A549 (cell line): ENCODE measurements around the gene MSI2. TPM values are rescaled to one million over a fixed set of nuclear protein-coding genes. Genes with fewer than 3 reads are reported as not detected.

ENCODE experiments used
- ATAC-seq, 2 experiments: fragments of 200-7000 bp in 1 of 2; fragments of >200 bp in 1 of 2; cut with Nextera tagmentation in 1 of 2; cut with Tn5 transposase in 1 of 2; 3 replicates each; pipeline versions ENCODE4 v1.8.0 to v1.9.1; 2018 to 2020; ENCODE audit warnings: mild to moderate bottlenecking in 1 of 2, moderate library complexity in 1 of 2
- CTCF ChIA-PET: fragments of 300-600 bp; sonication (Branson Sonifier 250); formaldehyde crosslinking; extraction: SDS; loops from one replicate; lab custom pipeline; 2021; ENCODE audit warnings: antibody characterized with exemption, inconsistent platforms; lab: Yijun Ruan, JAX
- POLR2A ChIA-PET: fragments of 350-600 bp; formaldehyde crosslinking; extraction: SDS; loops from one replicate; lab custom pipeline; 2021; ENCODE audit warnings: antibody characterized with exemption, inconsistent platforms; lab: Yijun Ruan, JAX
- DNase-seq, 2 experiments: peaks; one replicate each; pipeline versions ENCODE4 v3.0.0 to v3.0.0-alpha.2; 2011 to 2016; ENCODE audit warnings: low read depth in 1 of 2, low spot score in 1 of 2
- FAIRE-seq: peaks from 2 replicates; lab custom pipeline; 2011; peaks lifted over from hg19 to GRCh38; lab: Jason Lieb, UNC
- H3K27ac ChIP-seq, 2 experiments: fragments of >200 bp; sonication (Bioruptor Twin); formaldehyde crosslinking; 3 replicates each; pipeline ENCODE4 v1.5.1; 2016 to 2017
- H3K4me1 ChIP-seq: fragments of >200 bp; sonication (Bioruptor Twin); formaldehyde crosslinking; 3 replicates; pipeline ENCODE4 v1.6.1; 2016
- H3K4me2 ChIP-seq: fragments of >200 bp; sonication (Bioruptor Twin); formaldehyde crosslinking; 3 replicates; pipeline ENCODE4 v1.6.1; 2016
- H3K4me3 ChIP-seq: fragments of >200 bp; sonication (Bioruptor Twin); formaldehyde crosslinking; 3 replicates; pipeline ENCODE4 v1.5.1; 2016
- H3K9me3 ChIP-seq: fragments of >200 bp; sonication (Bioruptor Twin); formaldehyde crosslinking; 3 replicates; pipeline ENCODE4 v1.6.1; 2016
- EHF ChIP-seq: fragments of 250-450 bp; sonication (Bioruptor Pico); IDR thresholded peaks from 2 replicates; pipeline ENCODE4 v1.5.0; 2020; ENCODE audit warnings: mild to moderate bottlenecking
- ELK1 ChIP-seq: fragments of 150-350 bp; IDR thresholded peaks from 2 replicates; pipeline ENCODE4 v1.6.1; 2014; ENCODE audit warnings: low read depth, mild to moderate bottlenecking, low read length
- EP300 ChIP-seq, 2 experiments: fragments of >200 bp; sonication (Bioruptor Twin); formaldehyde crosslinking; IDR thresholded peaks; 2 replicates in 1 of 2; 3 replicates in 1 of 2; pipeline ENCODE4 v1.6.1; 2016 to 2017
- FOSB ChIP-seq: fragments of 250-450 bp; sonication (Bioruptor Pico); IDR thresholded peaks from 2 replicates; pipeline ENCODE4 v1.5.0; 2020; ENCODE audit warnings: mild to moderate bottlenecking, moderate library complexity
- FOXS1 ChIP-seq: fragments of 250-450 bp; sonication (Bioruptor Pico); IDR thresholded peaks from 2 replicates; pipeline ENCODE4 v1.5.0; 2020; ENCODE audit warnings: mild to moderate bottlenecking, moderate library complexity
- GATA3 ChIP-seq: IDR thresholded peaks from 2 replicates; pipeline ENCODE4 v1.6.1; 2012; ENCODE audit warnings: borderline replicate concordance
- JUNB ChIP-seq: fragments of >200 bp; sonication (Bioruptor Twin); formaldehyde crosslinking; IDR thresholded peaks from 2 replicates; pipeline ENCODE4 v1.6.1; 2016
- KDM1A ChIP-seq: fragments of 200-600 bp; sonication (generic); IDR thresholded peaks from 2 replicates; pipeline ENCODE4 v1.6.1; 2016; ENCODE audit warnings: low read depth, mild to moderate bottlenecking
- MAFK ChIP-seq: fragments of 450-650 bp; IDR thresholded peaks from 2 replicates; pipeline ENCODE4 v1.6.1; 2014; ENCODE audit not compliant: partially characterized antibody
- NFE2L2 ChIP-seq: fragments of 150-350 bp; conservative IDR thresholded peaks from 2 replicates; pipeline ENCODE4 v1.6.1; 2014; ENCODE audit warnings: low read length
- NPAS2 ChIP-seq: fragments of 250-450 bp; sonication (Bioruptor Pico); IDR thresholded peaks from 2 replicates; pipeline ENCODE4 v1.8.0; 2022; ENCODE audit warnings: mild to moderate bottlenecking, moderate library complexity, borderline replicate concordance
- PHF8 ChIP-seq: fragments of 200-600 bp; sonication (generic); IDR thresholded peaks from 2 replicates; pipeline ENCODE4 v1.6.1; 2016; ENCODE audit warnings: low read depth, mild to moderate bottlenecking, antibody characterized with exemption, moderate library complexity, borderline replicate concordance
- POLR2A ChIP-seq: IDR thresholded peaks from 2 replicates; pipeline ENCODE4 v1.6.1; 2012; ENCODE audit warnings: mild to moderate bottlenecking, low read length
- RAD21 ChIP-seq, 2 experiments: fragments of >200 bp in 1 of 2; sonication (Bioruptor Twin) in 1 of 2; formaldehyde crosslinking in 1 of 2; IDR thresholded peaks in 1 of 2; conservative IDR thresholded peaks in 1 of 2; 2 replicates in 1 of 2; 3 replicates in 1 of 2; pipeline ENCODE4 v1.6.1; 2012 to 2018; ENCODE audit warnings: inconsistent platforms in 1 of 2
- RARB ChIP-seq: fragments of 250-450 bp; sonication (Bioruptor Pico); IDR thresholded peaks from 2 replicates; pipeline ENCODE4 v1.8.0; 2021; ENCODE audit warnings: mild to moderate bottlenecking, moderate library complexity
- RNF2 ChIP-seq: fragments of 200-600 bp; sonication (generic); IDR thresholded peaks from 2 replicates; pipeline ENCODE4 v1.6.1; 2016; ENCODE audit warnings: low read depth, mild to moderate bottlenecking, antibody characterized with exemption, moderate library complexity, borderline replicate concordance
- WGBS: methylation state at CpG from one replicate; pipeline ENCODE4 v1.1.6; 2017; ENCODE audit errors: missing lambda C conversion rate; 5-methylcytosine and 5-hydroxymethylcytosine counted together
- polyA plus RNA-seq, 4 experiments: library from polyadenylated mRNA; depleted of rRNA in 3 of 4; stranded (reverse); fragments of >200 nt; fragmentation: RNase III in 1 of 4; extraction: RNeasy Plus Mini Kit Qiagen cat#74134 plus additional on column Dnase treatment in 1 of 4; gene quantifications; 2 replicates in 3 of 4; 3 replicates in 1 of 4; pipeline ENCODE4 v1.2.3, GENCODE V29; 2011 to 2017
- TF ChIP-seq, protein P1 (sequence below): fragments of 200-600 bp; sonication (generic); IDR thresholded peaks from 2 replicates; pipeline ENCODE4 v1.6.1; 2016; ENCODE audit warnings: antibody characterized with exemption, mild to moderate bottlenecking, moderate library complexity
- TF ChIP-seq, protein P2 (sequence below): fragments of 250-450 bp; sonication (Bioruptor Pico); IDR thresholded peaks from 2 replicates; pipeline ENCODE4 v1.5.0; 2020; ENCODE audit warnings: low read depth, mild to moderate bottlenecking, moderate library complexity
- TF ChIP-seq, protein P3 (sequence below): fragments of >200 bp; sonication (Bioruptor Twin); formaldehyde crosslinking; IDR thresholded peaks from 3 replicates; pipeline ENCODE4 v1.6.1; 2016
- TF ChIP-seq, protein P4 (sequence below): fragments of >200 bp; sonication (Bioruptor Twin); formaldehyde crosslinking; IDR thresholded peaks from 3 replicates; pipeline ENCODE4 v1.5.1; 2016

The MSI2 gene
- polyA plus RNA-seq, 2 of the 4 experiments (the other 2 are of a cell fraction), result 43.6 to 44.4 TPM

DNA sequence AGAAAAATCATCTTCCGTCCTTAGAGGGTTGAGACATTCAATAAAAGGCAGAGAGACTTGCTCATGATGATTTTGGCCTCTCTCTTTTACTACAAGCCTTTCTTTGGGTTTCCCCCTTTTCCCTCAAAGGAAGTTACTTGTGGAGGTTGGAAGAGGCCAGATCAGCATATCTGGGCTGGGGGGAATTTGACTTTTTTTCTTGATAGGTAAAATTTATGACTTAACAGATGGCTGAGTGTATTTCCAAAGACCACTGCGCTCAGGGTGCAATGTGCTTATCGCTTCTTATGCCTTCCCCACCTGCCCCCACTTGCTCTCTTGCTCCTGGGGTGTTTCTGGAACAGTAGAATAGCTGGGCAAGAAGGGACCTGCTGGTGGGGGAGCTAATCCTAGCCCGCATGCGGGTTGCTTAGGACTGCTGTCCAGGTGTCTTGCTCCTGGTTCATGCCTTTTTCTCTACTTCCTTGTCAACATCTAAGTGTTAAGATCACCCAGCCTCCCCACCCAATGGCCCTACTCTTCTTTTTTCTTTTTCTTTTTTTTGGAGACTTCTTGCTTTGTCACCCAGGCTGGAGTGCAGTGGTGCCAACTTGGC is 131.9 kb downstream of the MSI2 start (continued):
- no peak for TF ChIP-seq NPAS2 (CRISPR knock-in tag)
- TF ChIP-seq RAD21 (conservative IDR thresholded peaks at IDR 0.05 in 1 of 2, IDR thresholded peaks at IDR 0.05 in 1 of 2), result no peak
- TF ChIP-seq ELK1, result no peak
- TF ChIP-seq NFE2L2, result no peak

DNA sequence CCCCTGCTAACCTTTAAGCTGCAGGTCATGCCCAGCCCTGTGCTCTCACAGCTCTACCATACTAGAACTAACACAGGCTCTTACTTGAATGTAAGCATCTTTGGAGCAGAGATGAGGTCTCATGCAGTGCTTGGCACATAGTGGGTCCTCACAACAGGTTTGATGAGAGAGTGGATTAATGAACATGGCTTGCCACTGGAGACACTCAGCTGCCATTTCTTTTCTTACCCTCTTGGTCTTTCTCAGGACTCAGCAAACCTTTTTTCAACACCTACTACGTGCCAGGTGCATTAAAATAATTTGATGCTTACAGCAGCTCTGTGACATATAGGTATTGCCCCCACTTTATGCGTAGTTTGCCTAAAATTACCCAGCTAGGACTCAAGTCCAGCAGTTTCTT is 133.2 kb downstream of the MSI2 start:
- H3K27ac ChIP-seq, result no peak overlapping the region
- no peak for FAIRE-seq
- no peak for ATAC-seq
- H3K4me1 ChIP-seq, result no peaks in the 10 kb centered on the region
- H3K9me3 ChIP-seq, result peaks cover 39% of the 10 kb centered on the region
- no peak for DNase-seq
- no peak overlapping the region for H3K4me3 ChIP-seq
- ChIA-PET CTCF (interaction anchor here (0.5 to 1.3 kb wide), 8 partner anchors 16 to 332 kb away, joined by 3 to 6 read pairs (median 3); no protein-coding TSS in a partner anchor), POLR2A (no interaction called here)
- 65% methylated on average over 2 of the region's 2 CpGs for WGBS
- TF ChIP-seq PHF8 (no peak), POLR2A (no peak), JUNB (no peak), FOSB (CRISPR knock-in tag) (no peak), FOXS1 (no peak), ELK1 (no peak), EHF (CRISPR knock-in tag) (no peak), GATA3 (no peak), EP300 (IDR thresholded peaks at IDR 0.05) (no peak), NPAS2 (CRISPR knock-in tag) (no peak), RARB (no peak), KDM1A (no peak), RNF2 (no peak), MAFK (no peak)
- TF ChIP-seq, protein P1, sequence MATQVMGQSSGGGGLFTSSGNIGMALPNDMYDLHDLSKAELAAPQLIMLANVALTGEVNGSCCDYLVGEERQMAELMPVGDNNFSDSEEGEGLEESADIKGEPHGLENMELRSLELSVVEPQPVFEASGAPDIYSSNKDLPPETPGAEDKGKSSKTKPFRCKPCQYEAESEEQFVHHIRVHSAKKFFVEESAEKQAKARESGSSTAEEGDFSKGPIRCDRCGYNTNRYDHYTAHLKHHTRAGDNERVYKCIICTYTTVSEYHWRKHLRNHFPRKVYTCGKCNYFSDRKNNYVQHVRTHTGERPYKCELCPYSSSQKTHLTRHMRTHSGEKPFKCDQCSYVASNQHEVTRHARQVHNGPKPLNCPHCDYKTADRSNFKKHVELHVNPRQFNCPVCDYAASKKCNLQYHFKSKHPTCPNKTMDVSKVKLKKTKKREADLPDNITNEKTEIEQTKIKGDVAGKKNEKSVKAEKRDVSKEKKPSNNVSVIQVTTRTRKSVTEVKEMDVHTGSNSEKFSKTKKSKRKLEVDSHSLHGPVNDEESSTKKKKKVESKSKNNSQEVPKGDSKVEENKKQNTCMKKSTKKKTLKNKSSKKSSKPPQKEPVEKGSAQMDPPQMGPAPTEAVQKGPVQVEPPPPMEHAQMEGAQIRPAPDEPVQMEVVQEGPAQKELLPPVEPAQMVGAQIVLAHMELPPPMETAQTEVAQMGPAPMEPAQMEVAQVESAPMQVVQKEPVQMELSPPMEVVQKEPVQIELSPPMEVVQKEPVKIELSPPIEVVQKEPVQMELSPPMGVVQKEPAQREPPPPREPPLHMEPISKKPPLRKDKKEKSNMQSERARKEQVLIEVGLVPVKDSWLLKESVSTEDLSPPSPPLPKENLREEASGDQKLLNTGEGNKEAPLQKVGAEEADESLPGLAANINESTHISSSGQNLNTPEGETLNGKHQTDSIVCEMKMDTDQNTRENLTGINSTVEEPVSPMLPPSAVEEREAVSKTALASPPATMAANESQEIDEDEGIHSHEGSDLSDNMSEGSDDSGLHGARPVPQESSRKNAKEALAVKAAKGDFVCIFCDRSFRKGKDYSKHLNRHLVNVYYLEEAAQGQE, result no peak
- TF ChIP-seq, protein P2, sequence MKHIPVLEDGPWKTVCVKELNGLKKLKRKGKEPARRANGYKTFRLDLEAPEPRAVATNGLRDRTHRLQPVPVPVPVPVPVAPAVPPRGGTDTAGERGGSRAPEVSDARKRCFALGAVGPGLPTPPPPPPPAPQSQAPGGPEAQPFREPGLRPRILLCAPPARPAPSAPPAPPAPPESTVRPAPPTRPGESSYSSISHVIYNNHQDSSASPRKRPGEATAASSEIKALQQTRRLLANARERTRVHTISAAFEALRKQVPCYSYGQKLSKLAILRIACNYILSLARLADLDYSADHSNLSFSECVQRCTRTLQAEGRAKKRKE (CRISPR knock-in tag), result no peak
- TF ChIP-seq, protein P3, sequence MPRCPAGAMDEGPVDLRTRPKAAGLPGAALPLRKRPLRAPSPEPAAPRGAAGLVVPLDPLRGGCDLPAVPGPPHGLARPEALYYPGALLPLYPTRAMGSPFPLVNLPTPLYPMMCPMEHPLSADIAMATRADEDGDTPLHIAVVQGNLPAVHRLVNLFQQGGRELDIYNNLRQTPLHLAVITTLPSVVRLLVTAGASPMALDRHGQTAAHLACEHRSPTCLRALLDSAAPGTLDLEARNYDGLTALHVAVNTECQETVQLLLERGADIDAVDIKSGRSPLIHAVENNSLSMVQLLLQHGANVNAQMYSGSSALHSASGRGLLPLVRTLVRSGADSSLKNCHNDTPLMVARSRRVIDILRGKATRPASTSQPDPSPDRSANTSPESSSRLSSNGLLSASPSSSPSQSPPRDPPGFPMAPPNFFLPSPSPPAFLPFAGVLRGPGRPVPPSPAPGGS, result no peak
- TF ChIP-seq, protein P4, sequence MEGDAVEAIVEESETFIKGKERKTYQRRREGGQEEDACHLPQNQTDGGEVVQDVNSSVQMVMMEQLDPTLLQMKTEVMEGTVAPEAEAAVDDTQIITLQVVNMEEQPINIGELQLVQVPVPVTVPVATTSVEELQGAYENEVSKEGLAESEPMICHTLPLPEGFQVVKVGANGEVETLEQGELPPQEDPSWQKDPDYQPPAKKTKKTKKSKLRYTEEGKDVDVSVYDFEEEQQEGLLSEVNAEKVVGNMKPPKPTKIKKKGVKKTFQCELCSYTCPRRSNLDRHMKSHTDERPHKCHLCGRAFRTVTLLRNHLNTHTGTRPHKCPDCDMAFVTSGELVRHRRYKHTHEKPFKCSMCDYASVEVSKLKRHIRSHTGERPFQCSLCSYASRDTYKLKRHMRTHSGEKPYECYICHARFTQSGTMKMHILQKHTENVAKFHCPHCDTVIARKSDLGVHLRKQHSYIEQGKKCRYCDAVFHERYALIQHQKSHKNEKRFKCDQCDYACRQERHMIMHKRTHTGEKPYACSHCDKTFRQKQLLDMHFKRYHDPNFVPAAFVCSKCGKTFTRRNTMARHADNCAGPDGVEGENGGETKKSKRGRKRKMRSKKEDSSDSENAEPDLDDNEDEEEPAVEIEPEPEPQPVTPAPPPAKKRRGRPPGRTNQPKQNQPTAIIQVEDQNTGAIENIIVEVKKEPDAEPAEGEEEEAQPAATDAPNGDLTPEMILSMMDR, result no peak
- H3K4me2 ChIP-seq, result no peak overlapping the region
